ENCODE results near the gene IKBKG. TPM values are rescaled to one million over a fixed set of nuclear protein-coding genes. Genes with fewer than 3 reads are reported as not detected.
A peak's percentile ranks its signal among the peaks of the same experiment; 100 is the strongest.

The IKBKG gene
- total RNA-seq, 1 experiment from 2014 or later: 24.0 TPM

DNA sequence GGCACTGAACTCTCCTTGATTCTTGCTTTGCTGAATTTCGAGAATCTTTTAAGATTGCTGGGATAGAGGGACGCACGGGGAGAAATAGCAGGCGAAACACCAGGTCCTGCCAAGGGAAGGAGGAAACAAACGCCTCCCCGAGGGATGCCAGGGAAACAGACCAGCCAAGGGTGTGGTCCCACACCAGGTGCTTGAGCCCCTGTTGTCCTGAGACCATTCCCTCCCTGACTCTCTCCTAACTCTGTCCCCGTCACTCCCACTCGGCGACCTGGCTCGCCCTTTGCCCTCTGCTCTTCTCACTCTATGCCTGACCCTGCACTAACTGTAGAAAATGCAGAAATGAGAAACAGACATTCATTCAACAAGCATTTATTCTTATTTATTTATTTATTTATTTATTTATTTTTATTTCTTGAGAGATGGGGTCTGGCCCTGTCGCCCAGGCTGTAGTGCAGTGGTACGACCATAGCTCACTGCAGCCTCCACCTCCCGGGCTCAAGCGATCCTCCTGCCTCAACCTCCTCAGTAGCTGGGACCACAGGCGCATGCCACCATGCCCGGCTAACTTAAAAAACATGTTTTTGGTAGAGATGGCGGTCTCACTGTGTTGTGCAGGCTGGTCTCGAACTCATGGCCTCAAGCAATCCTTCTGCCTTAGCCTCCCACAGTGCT, 55.5 kb downstream of the IKBKG start:
- Histone ChIP-seq H3K27me3 (ENCODE audit: insufficient read depth, low read length) (no peaks in the 10 kb centered on the region), H3K4me1 (ENCODE audit: control insufficient read depth in 1 of 2, insufficient read depth in 2 of 2, low read length in 2 of 2) (peaks cover 33 to 36% of the 10 kb centered on the region in 2 experiments), H3K36me3 (ENCODE audit: control insufficient read depth in 1 of 2, insufficient read depth in 2 of 2, low read length in 2 of 2) (no peaks in the 10 kb centered on the region), H3K9me2 (ENCODE audit: insufficient read depth) (no peaks in the 10 kb centered on the region), H3K4me2 (ENCODE audit: low read length) (peak overlapping the region; percentile 62; the same call in 1 of the 2 replicates), H4K20me1 (ENCODE audit: insufficient read depth) (no peaks in the 10 kb centered on the region), H3K9me3 (ENCODE audit: control insufficient read depth in 1 of 2, insufficient read depth in 1 of 2, low read depth in 1 of 2, low read length in 2 of 2) (no peaks in the 10 kb centered on the region), H3K79me2 (ENCODE audit: insufficient read depth, low read length) (no peaks in the 10 kb centered on the region), H3K9ac (ENCODE audit: low read length) (no peak overlapping the region), H2AFZ (ENCODE audit: low read depth, low read length, poor library complexity, severe bottlenecking) (no peak overlapping the region), H3K27ac (ENCODE audit: low read depth, low read length) (no peak overlapping the region), H3K4me3 (replicated peaks in 1 of 2; ENCODE audit: low read depth in 1 of 2, low read length in 2 of 2) (no peak overlapping the region)
- no peak for DNase-seq (ENCODE audit: low read depth, low spot score)
- no TSS peak for BruUV-seq (replicated peaks)
- intact Hi-C loops (cut with micrococcal nuclease): no loop called here
- no peak for ATAC-seq
- TF ChIP-seq CBX3 (IDR thresholded peaks at IDR 0.05; ENCODE audit: low read depth): no peak
- TF ChIP-seq RAD21 (IDR thresholded peaks at IDR 0.05; ENCODE audit: low read depth): no peak
- no peak for TF ChIP-seq SIN3A (IDR thresholded peaks at IDR 0.05; ENCODE audit: low read depth)
- no peak for TF ChIP-seq EZH2phosphoT487 (IDR thresholded peaks at IDR 0.05; ENCODE audit: borderline replicate concordance)
- TF ChIP-seq POLR2A (IDR thresholded peaks at IDR 0.05; ENCODE audit: borderline replicate concordance, extremely low read depth, insufficient read depth, insufficient read length): no peak
- TF ChIP-seq, protein P1, sequence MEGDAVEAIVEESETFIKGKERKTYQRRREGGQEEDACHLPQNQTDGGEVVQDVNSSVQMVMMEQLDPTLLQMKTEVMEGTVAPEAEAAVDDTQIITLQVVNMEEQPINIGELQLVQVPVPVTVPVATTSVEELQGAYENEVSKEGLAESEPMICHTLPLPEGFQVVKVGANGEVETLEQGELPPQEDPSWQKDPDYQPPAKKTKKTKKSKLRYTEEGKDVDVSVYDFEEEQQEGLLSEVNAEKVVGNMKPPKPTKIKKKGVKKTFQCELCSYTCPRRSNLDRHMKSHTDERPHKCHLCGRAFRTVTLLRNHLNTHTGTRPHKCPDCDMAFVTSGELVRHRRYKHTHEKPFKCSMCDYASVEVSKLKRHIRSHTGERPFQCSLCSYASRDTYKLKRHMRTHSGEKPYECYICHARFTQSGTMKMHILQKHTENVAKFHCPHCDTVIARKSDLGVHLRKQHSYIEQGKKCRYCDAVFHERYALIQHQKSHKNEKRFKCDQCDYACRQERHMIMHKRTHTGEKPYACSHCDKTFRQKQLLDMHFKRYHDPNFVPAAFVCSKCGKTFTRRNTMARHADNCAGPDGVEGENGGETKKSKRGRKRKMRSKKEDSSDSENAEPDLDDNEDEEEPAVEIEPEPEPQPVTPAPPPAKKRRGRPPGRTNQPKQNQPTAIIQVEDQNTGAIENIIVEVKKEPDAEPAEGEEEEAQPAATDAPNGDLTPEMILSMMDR (IDR thresholded peaks at IDR 0.05 in 2 of 3, conservative IDR thresholded peaks at IDR 0.05 in 1 of 3; ENCODE audit: borderline replicate concordance in 1 of 3, insufficient read depth in 1 of 3, low read depth in 2 of 3, low read length in 2 of 3): no peak
- no peak for TF ChIP-seq ZNF274 (IDR thresholded peaks at IDR 0.05; ENCODE audit: low read depth, low read length)
- no peak for TF ChIP-seq CEBPB (IDR thresholded peaks at IDR 0.05; ENCODE audit: low read depth)
- no peak for TF ChIP-seq SP1 (IDR thresholded peaks at IDR 0.05; ENCODE audit: low read depth)
- no peak for TF ChIP-seq EZH2 (IDR thresholded peaks at IDR 0.05)
- TF ChIP-seq SRF (IDR thresholded peaks at IDR 0.05; ENCODE audit: low read depth): no peak
- ChIA-PET RAD21 (ENCODE audit: low non-redundant PET in 1 of 2, low total read pairs in 2 of 2, uncharacterized antibody in 2 of 2, unreplicated experiment in 2 of 2) (no interaction called here), POLR2A (no interaction called here), CTCF (interaction anchor here (0.9 kb wide), 1 partner anchor 146 kb away, joined by 3 read pairs; no protein-coding TSS in a partner anchor)

Data from HCT116 (cell line).